ENCODE data around the gene TMCC1. TPM values are rescaled to one million over a fixed set of nuclear protein-coding genes. Genes with fewer than 3 reads are reported as not detected.

The TMCC1 gene
- total and polyA plus RNA-seq, 10 of the 15 experiments (the other 5 are each of a cell fraction or from before 2014, with no cell fraction given): 2.3 to 21.1 (median 8.4) TPM

GRCh38 chr3:129655291-129655700, 238.2 kb downstream of the TMCC1 start:
- H4K20me1 ChIP-seq (ENCODE audit: control insufficient read depth, insufficient read depth): no peaks in the 10 kb centered on the region
- no peaks in the 10 kb centered on the region for H3K79me2 ChIP-seq (ENCODE audit: control insufficient read depth, insufficient read depth, low read length)
- peaks cover 11% of the 10 kb centered on the region; the same call in 1 of the 2 replicates for H3K4me1 ChIP-seq (ENCODE audit: control insufficient read depth, insufficient read depth, low read length)
- no peak overlapping the region for H3K27ac ChIP-seq (ENCODE audit: control insufficient read depth, insufficient read depth)
- RAD21 ChIA-PET (ENCODE audit: unreplicated experiment): interaction anchor here (1.0 to 1.9 kb wide), 2 partner anchors 169 to 170 kb away, joined by 4 to 5 read pairs; no protein-coding TSS in a partner anchor
- H3K4me2 ChIP-seq (ENCODE audit: control insufficient read depth, insufficient read depth): no peak overlapping the region
- no peaks in the 10 kb centered on the region for H3K27me3 ChIP-seq (replicated peaks in 1 of 2; ENCODE audit: control insufficient read depth in 2 of 2, insufficient read depth in 2 of 2, low read length in 1 of 2)
- FAIRE-seq (no peak), ATAC-seq (no peak), DNase-seq (ENCODE audit: low read depth, low spot score) (no peak)
- SMC1A ChIA-PET (ENCODE audit: uncharacterized antibody, unreplicated experiment): interaction anchor here (0.7 to 2.0 kb wide), 7 partner anchors 9 to 212 kb away, joined by 3 to 12 read pairs (median 3); no protein-coding TSS in a partner anchor
- H2AFZ ChIP-seq (ENCODE audit: control insufficient read depth, low read depth, low read length): no peak overlapping the region
- intact Hi-C loops (cut with micrococcal nuclease; ENCODE audit: unreplicated experiment) (loop anchor here (10.0 kb wide), 2 partner anchors 350 to 440 kb away; no protein-coding TSS in a partner anchor), in situ Hi-C loops (cut with MboI) (no loop called here)
- TF ChIP-seq ZBTB4 (CRISPR knock-in tag; IDR thresholded peaks at IDR 0.05): no peak
- no peak for TF ChIP-seq NFXL1 (IDR thresholded peaks at IDR 0.05; ENCODE audit: borderline replicate concordance)
- TF ChIP-seq WRNIP1 (IDR thresholded peaks at IDR 0.05; ENCODE audit: borderline replicate concordance, low read depth, low read length): no peak
- no peak for TF ChIP-seq USF1 (IDR thresholded peaks at IDR 0.05; ENCODE audit: borderline replicate concordance, extremely low read length, insufficient read depth, low read depth, low read length)
- no TSS peak for BruUV-seq (replicated peaks)
- POLR2A ChIA-PET: interaction anchor here (0.6 kb wide), 1 partner anchor 282 kb away, joined by 4 read pairs; no protein-coding TSS in a partner anchor
- WGBS (ENCODE audit: insufficient coverage, insufficient replicate concordance, low lambda C conversion rate, missing lambda C conversion rate): 83% methylated on average over 4 of the region's 4 CpGs
- peaks cover 0 to 3% of the 10 kb centered on the region in 2 experiments; a peak in 1 of 4 replicates for H3K36me3 ChIP-seq (ENCODE audit: control insufficient read depth in 2 of 2, insufficient read depth in 2 of 2, low read length in 1 of 2)
- no peak overlapping the region for H3K4me3 ChIP-seq
- H3K9ac ChIP-seq (ENCODE audit: control insufficient read depth, insufficient read depth, low read length): no peak overlapping the region
- H3K9me3 ChIP-seq (replicated peaks; ENCODE audit: control insufficient read depth, insufficient read depth, low read length): no peaks in the 10 kb centered on the region
- CTCF ChIA-PET: interaction anchor here (0.9 to 3.3 kb wide), 8 partner anchors 8 to 239 kb away, joined by 3 to 23 read pairs (median 4); partner anchors contain the start of gene TMCC1

Measured in GM12878 (cell line).